ENCODE results near the gene MAP2K5.

Gene MAP2K5

GRCh38 chr15:67778968-67779548 is 236.6 kb downstream of the MAP2K5 start:
- Histone ChIP-seq H3K27me3 (replicated peaks; ENCODE audit: control insufficient read depth, insufficient read depth, low read length) (no peaks in the 10 kb centered on the region), H3K4me3 (replicated peaks; ENCODE audit: low read depth, low read length) (no peak overlapping the region), H3K36me3 (ENCODE audit: control insufficient read depth, insufficient read depth, low read length) (no peaks in the 10 kb centered on the region)
- TF ChIP-seq CTCF (IDR thresholded peaks at IDR 0.05; ENCODE audit: insufficient read depth, low read length, poor library complexity, severe bottlenecking) = no peak
- DNase-seq (ENCODE audit: extremely low read depth, insufficient read length) = no peak

- no peak for TF ChIP-seq CTCF (IDR thresholded peaks at IDR 0.05; ENCODE audit: insufficient read depth, low read length, poor library complexity, severe bottlenecking)
- no peaks in the 10 kb centered on the region for H3K36me3 ChIP-seq (ENCODE audit: control insufficient read depth, insufficient read depth, low read length)
- DNase-seq (ENCODE audit: extremely low read depth, insufficient read length) = no peak
- no peak overlapping the region for H3K4me3 ChIP-seq (replicated peaks; ENCODE audit: low read depth, low read length)
- H3K27me3 ChIP-seq (replicated peaks; ENCODE audit: control insufficient read depth, insufficient read depth, low read length) = no peaks in the 10 kb centered on the region
These were observed 237.1 kb downstream of the MAP2K5 start for GRCh38 chr15:67779549-67780111.

GRCh38 chr15:67781061-67781460 is 238.6 kb downstream of the MAP2K5 start:
- DNase-seq (ENCODE audit: extremely low read depth, insufficient read length) = no peak
- no peak for TF ChIP-seq CTCF (IDR thresholded peaks at IDR 0.05; ENCODE audit: insufficient read depth, low read length, poor library complexity, severe bottlenecking)
- no peaks in the 10 kb centered on the region for H3K36me3 ChIP-seq (ENCODE audit: control insufficient read depth, insufficient read depth, low read length)
- no peak overlapping the region for H3K4me3 ChIP-seq (replicated peaks; ENCODE audit: low read depth, low read length)
- H3K27me3 ChIP-seq (replicated peaks; ENCODE audit: control insufficient read depth, insufficient read depth, low read length) = no peaks in the 10 kb centered on the region

- Histone ChIP-seq H3K36me3 (ENCODE audit: control insufficient read depth, insufficient read depth, low read length) (no peaks in the 10 kb centered on the region), H3K27me3 (replicated peaks; ENCODE audit: control insufficient read depth, insufficient read depth, low read length) (no peaks in the 10 kb centered on the region), H3K4me3 (replicated peaks; ENCODE audit: low read depth, low read length) (no peak overlapping the region)
- no peak for TF ChIP-seq CTCF (IDR thresholded peaks at IDR 0.05; ENCODE audit: insufficient read depth, low read length, poor library complexity, severe bottlenecking)
- DNase-seq (ENCODE audit: extremely low read depth, insufficient read length) = no peak
These were observed 239.6 kb downstream of the MAP2K5 start for GRCh38 chr15:67781907-67782690.

GRCh38 chr15:67782691-67782991 is 240.1 kb downstream of the MAP2K5 start:
- DNase-seq (ENCODE audit: extremely low read depth, insufficient read length) = no peak
- TF ChIP-seq CTCF (IDR thresholded peaks at IDR 0.05; ENCODE audit: insufficient read depth, low read length, poor library complexity, severe bottlenecking) = no peak
- Histone ChIP-seq H3K36me3 (ENCODE audit: control insufficient read depth, insufficient read depth, low read length) (no peaks in the 10 kb centered on the region), H3K4me3 (replicated peaks; ENCODE audit: low read depth, low read length) (no peak overlapping the region), H3K27me3 (replicated peaks; ENCODE audit: control insufficient read depth, insufficient read depth, low read length) (no peaks in the 10 kb centered on the region)
